GM12878 (cell line): ENCODE measurements around the gene WDR74. TPM values are rescaled to one million over a fixed set of nuclear protein-coding genes. Genes with fewer than 3 reads are reported as not detected.

Experiments used
- BHLHE40 ChIP-seq, 2 experiments: fragments of 450-650 bp in 1 of 2; IDR thresholded peaks; 2 replicates each; pipeline ENCODE4 v1.6.1; 2011 to 2017; ENCODE audit warnings: low read depth in 2 of 2, borderline replicate concordance in 1 of 2, improper control_type of control experiment in 1 of 2, low read length in 1 of 2, mild to moderate bottlenecking in 1 of 2
- IRF4 ChIP-seq: IDR thresholded peaks from 2 replicates; pipeline ENCODE4 v1.6.1; 2011; ENCODE audit warnings: low read depth, low read length
- KAT2A ChIP-seq: conservative IDR thresholded peaks from 2 replicates; pipeline ENCODE4 v1.6.1; 2011; ENCODE audit warnings: low read depth, low read length; ENCODE audit not compliant: control insufficient read depth
- LARP7 ChIP-seq: fragments of 450-650 bp; IDR thresholded peaks from 2 replicates; pipeline ENCODE4 v1.6.1; 2017; ENCODE audit warnings: mild to moderate bottlenecking
- MXI1 ChIP-seq: fragments of 150-350 bp; IDR thresholded peaks from 2 replicates; pipeline ENCODE4 v1.6.1; 2011; ENCODE audit warnings: low read depth, mild to moderate bottlenecking, inconsistent platforms, low read length, improper control_type of control experiment
- MYC ChIP-seq: IDR thresholded peaks from 2 replicates; pipeline ENCODE4 v1.6.1; 2011; ENCODE audit warnings: mild to moderate bottlenecking, low read length, moderate library complexity, inconsistent platforms; ENCODE audit not compliant: insufficient read depth, insufficient replicate concordance, insufficient read length, severe bottlenecking
- NFXL1 ChIP-seq: fragments of 450-650 bp; IDR thresholded peaks from 2 replicates; pipeline ENCODE4 v1.6.1; 2017; ENCODE audit warnings: antibody characterized with exemption, mild to moderate bottlenecking, borderline replicate concordance
- NFYB ChIP-seq: IDR thresholded peaks from 2 replicates; pipeline ENCODE4 v1.6.1; 2011; ENCODE audit warnings: low read depth, mild to moderate bottlenecking, low read length, improper control_type of control experiment, moderate library complexity; ENCODE audit not compliant: insufficient read depth
- NR2F1 ChIP-seq: fragments of 450-650 bp; conservative IDR thresholded peaks from 2 replicates; pipeline ENCODE4 v1.6.1; 2017; ENCODE audit warnings: mild to moderate bottlenecking
- POLR2A ChIP-seq: IDR thresholded peaks from 2 replicates; pipeline ENCODE4 v1.6.1; 2011; ENCODE audit warnings: low read depth, mild to moderate bottlenecking, low read length
- REST ChIP-seq: IDR thresholded peaks from 2 replicates; pipeline ENCODE4 v1.6.1; 2012; ENCODE audit warnings: mild to moderate bottlenecking, low read depth, low read length
- SMC3 ChIP-seq: IDR thresholded peaks from 2 replicates; pipeline ENCODE4 v1.6.1; 2011; ENCODE audit warnings: low read length, improper control_type of control experiment, borderline replicate concordance
- ZBTB33 ChIP-seq: fragments of 450-650 bp; IDR thresholded peaks from 2 replicates; pipeline ENCODE4 v1.6.1; 2017; ENCODE audit warnings: mild to moderate bottlenecking
- ZNF217 ChIP-seq: fragments of 450-650 bp; IDR thresholded peaks from 2 replicates; pipeline ENCODE4 v1.6.1; 2017; ENCODE audit warnings: antibody characterized with exemption, mild to moderate bottlenecking
- ZSCAN29 ChIP-seq: fragments of 450-650 bp; IDR thresholded peaks from 2 replicates; pipeline ENCODE4 v1.6.1; 2017; ENCODE audit warnings: mild to moderate bottlenecking, moderate library complexity
- ZZZ3 ChIP-seq: IDR thresholded peaks from 2 replicates; pipeline ENCODE4 v1.6.1; 2011; ENCODE audit warnings: low read depth; ENCODE audit not compliant: control insufficient read depth, insufficient read length
- polyA plus RNA-seq, 11 experiments: library from polyadenylated mRNA; depleted of rRNA in 4 of 11; unstranded in 6 of 11; stranded (reverse) in 5 of 11; fragments of >200 nt; fragmentation: Nextera tagmentation in 4 of 11; fragmentation: Illumina TruSeq in 1 of 11; extraction: Ambion mirVana in 4 of 11; extraction: Trizol in 1 of 11; gene quantifications; 1 replicate in 1 of 11; 2 replicates in 10 of 11; pipeline versions ENCODE4 v1.2.1 to v1.2.3, GENCODE V29; 2011 to 2016; ENCODE audit warnings: inconsistent platforms in 2 of 11, missing spikeins in 2 of 11, low read depth in 1 of 11
- total RNA-seq, 4 experiments: library from RNA; depleted of rRNA in 3 of 4; stranded (reverse); fragments of >200 nt in 3 of 4; fragmentation: Illumina TruSeq in 1 of 4; extraction: Trizol in 1 of 4; gene quantifications; 2 replicates each; pipeline versions ENCODE4 v1.2.1 to v1.2.3, GENCODE V29; 2013 to 2021
- TF ChIP-seq, protein P1 (sequence below): fragments of 450-650 bp; IDR thresholded peaks from 2 replicates; pipeline ENCODE4 v1.6.1; 2016; ENCODE audit warnings: mild to moderate bottlenecking
- TF ChIP-seq, protein P2 (sequence below): fragments of 450-650 bp; IDR thresholded peaks from 2 replicates; pipeline ENCODE4 v1.6.1; 2017; ENCODE audit warnings: mild to moderate bottlenecking, moderate library complexity

The WDR74 gene
- total and polyA plus RNA-seq, 10 of the 15 experiments (the other 5 are each of a cell fraction or from before 2014, with no cell fraction given) = 18.2 to 103 (median 60.7) TPM

GRCh38 chr11:62805076-62805892, 34.1 kb downstream of the WDR74 start, which contains the start of gene NXF1 (continued):
- TF ChIP-seq NFYB = no peak
- TF ChIP-seq ZSCAN29 = peak; percentile 60; the same call in 1 of the 2 replicates
- 0 out of 2 replicates have a peak, but pooled peaks have one; percentile 9 for TF ChIP-seq SMC3
- TF ChIP-seq NR2F1 = peak; percentile 72
- no peak; the same call in 1 of the 2 replicates for TF ChIP-seq MXI1
- no peak for TF ChIP-seq MYC
- TF ChIP-seq KAT2A = no peak
- TF ChIP-seq ZNF217 = peak; percentile 61; the same call in 1 of the 2 replicates
- no peak for TF ChIP-seq ZBTB33
- TF ChIP-seq BHLHE40 (IDR thresholded peaks at IDR 0.05; ENCODE audit: borderline replicate concordance in 1 of 2, low read depth in 2 of 2, low read length in 1 of 2) = peak; percentile 45 to 74; a peak in 2 of 4 replicates
- TF ChIP-seq LARP7 = peak; percentile 93
- TF ChIP-seq, protein P1, sequence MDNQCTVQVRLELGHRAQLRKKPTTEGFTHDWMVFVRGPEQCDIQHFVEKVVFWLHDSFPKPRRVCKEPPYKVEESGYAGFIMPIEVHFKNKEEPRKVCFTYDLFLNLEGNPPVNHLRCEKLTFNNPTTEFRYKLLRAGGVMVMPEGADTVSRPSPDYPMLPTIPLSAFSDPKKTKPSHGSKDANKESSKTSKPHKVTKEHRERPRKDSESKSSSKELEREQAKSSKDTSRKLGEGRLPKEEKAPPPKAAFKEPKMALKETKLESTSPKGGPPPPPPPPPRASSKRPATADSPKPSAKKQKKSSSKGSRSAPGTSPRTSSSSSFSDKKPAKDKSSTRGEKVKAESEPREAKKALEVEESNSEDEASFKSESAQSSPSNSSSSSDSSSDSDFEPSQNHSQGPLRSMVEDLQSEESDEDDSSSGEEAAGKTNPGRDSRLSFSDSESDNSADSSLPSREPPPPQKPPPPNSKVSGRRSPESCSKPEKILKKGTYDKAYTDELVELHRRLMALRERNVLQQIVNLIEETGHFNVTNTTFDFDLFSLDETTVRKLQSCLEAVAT = 0 out of 2 replicates have a peak, but pooled peaks have one; percentile 15
- TF ChIP-seq IRF4 = no peak
- TF ChIP-seq, protein P2, sequence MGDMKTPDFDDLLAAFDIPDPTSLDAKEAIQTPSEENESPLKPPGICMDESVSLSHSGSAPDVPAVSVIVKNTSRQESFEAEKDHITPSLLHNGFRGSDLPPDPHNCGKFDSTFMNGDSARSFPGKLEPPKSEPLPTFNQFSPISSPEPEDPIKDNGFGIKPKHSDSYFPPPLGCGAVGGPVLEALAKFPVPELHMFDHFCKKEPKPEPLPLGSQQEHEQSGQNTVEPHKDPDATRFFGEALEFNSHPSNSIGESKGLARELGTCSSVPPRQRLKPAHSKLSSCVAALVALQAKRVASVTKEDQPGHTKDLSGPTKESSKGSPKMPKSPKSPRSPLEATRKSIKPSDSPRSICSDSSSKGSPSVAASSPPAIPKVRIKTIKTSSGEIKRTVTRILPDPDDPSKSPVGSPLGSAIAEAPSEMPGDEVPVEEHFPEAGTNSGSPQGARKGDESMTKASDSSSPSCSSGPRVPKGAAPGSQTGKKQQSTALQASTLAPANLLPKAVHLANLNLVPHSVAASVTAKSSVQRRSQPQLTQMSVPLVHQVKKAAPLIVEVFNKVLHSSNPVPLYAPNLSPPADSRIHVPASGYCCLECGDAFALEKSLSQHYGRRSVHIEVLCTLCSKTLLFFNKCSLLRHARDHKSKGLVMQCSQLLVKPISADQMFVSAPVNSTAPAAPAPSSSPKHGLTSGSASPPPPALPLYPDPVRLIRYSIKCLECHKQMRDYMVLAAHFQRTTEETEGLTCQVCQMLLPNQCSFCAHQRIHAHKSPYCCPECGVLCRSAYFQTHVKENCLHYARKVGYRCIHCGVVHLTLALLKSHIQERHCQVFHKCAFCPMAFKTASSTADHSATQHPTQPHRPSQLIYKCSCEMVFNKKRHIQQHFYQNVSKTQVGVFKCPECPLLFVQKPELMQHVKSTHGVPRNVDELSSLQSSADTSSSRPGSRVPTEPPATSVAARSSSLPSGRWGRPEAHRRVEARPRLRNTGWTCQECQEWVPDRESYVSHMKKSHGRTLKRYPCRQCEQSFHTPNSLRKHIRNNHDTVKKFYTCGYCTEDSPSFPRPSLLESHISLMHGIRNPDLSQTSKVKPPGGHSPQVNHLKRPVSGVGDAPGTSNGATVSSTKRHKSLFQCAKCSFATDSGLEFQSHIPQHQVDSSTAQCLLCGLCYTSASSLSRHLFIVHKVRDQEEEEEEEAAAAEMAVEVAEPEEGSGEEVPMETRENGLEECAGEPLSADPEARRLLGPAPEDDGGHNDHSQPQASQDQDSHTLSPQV = no peak
- TF ChIP-seq ZZZ3 = no peak
- no peak for TF ChIP-seq NFXL1
- TF ChIP-seq POLR2A = peak; percentile 100
- peak; percentile 49; the same call in 1 of the 2 replicates for TF ChIP-seq REST
